HG03039 (cell line): ENCODE data around the gene PHOX2A.
"Not testable (repeated sequence)": the region's sequence is repeated elsewhere in the genome, so short reads cannot be mapped to it uniquely, and the experiment has no call there.

Source experiments
- ATAC-seq: cut with Tn5 transposase; IDR thresholded peaks from one replicate; pipeline ENCODE4 v1.9.1; 2021; ENCODE audit warnings: mild to moderate bottlenecking, moderate library complexity; ENCODE audit not compliant: unreplicated experiment

The PHOX2A gene

DNA sequence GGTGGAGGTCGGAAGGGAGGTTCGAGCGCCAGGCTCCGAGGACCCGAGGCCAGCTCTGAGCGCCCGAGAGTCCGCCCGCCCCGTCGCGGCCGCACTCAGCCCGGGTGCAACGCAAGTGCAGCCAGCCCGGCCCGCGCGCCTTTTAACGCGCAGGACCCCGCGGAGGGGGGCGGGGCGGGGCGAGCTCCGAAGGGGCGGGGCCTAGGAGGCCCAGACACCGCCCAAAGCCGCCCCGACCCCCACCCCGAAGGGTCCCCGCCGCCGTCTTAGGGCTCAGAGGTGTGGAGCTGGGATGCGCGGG is at the start of gene PHOX2A:
TSS of gene PHOX2A (minus strand) at position 117 of the 301 bp plus-strand sequence. CDS start 172 bp downstream, outside the sequence.
- ATAC-seq, result no peak

- ATAC-seq, result no peak
Measured at GRCh38 chr11:72293391-72293790, 49.4 kb upstream of the PHOX2A start.

- ATAC-seq, result no peak
Measured at GRCh38 chr11:72292106-72292785, 48.3 kb upstream of the PHOX2A start.

DNA sequence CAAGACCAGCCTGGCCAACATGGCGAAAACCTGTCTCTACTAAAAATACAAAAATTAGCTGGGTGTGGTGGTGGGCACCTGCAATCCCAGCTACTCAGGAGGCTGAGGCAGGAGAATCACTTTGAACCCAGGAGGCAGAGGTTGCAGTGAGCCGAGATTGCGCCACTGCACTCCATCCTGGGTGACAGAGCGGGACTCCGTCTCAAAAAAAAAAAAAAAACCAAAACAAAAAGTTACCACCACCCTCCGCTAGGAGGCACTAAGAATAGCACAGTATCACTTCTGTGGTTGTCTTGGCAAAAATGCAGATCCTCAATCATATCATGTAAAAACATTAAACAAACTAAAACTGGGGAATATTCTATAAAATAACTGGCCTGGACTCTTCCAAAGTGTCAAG is 46.8 kb upstream of the PHOX2A start:
- not testable (repeated sequence) for ATAC-seq

DNA sequence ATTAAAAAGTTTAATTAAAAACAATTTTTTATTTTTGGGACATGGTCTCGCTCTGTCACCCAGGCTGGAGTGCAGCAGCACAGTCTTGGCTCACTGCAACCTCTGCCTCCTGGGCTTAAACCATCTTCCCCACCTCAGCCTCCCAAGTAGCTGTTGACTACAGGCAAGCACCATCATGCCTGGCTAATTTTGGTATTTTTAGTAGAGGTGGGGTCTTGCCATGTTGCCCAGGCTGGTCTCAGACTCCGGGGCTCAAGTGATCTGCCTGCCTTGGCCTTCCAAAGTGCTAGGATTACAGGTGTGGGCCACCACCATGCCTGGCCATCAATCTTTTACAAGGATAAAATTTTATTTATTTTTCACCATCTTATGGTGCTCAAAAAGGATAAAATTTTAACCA is 43.3 kb upstream of the PHOX2A start:
- ATAC-seq, result no peak

DNA sequence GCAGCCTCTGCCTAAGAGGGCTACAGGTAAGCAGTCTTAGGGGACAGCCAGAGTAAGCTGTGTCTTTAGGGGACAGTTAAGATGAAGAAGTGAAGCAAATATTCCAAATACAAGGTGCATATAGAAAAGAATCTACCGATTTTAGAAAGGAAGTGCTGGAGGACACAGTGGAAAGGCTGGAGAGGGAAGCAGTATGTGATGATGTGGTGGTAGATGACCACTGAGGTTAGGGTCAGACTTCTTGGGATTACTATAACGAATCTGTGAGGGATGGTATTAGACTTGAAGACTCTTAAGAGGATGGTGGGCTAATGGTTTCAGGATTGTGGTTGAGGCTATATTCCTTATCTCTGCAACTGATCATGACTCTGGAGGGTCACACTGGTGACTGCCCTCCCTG is 40.0 kb upstream of the PHOX2A start:
- ATAC-seq, result no peak

GRCh38 chr11:72280726-72281315 is 36.8 kb upstream of the PHOX2A start:
- ATAC-seq, result no peak

GRCh38 chr11:72280037-72280436 is 36.1 kb upstream of the PHOX2A start:
- ATAC-seq, result no peak

DNA sequence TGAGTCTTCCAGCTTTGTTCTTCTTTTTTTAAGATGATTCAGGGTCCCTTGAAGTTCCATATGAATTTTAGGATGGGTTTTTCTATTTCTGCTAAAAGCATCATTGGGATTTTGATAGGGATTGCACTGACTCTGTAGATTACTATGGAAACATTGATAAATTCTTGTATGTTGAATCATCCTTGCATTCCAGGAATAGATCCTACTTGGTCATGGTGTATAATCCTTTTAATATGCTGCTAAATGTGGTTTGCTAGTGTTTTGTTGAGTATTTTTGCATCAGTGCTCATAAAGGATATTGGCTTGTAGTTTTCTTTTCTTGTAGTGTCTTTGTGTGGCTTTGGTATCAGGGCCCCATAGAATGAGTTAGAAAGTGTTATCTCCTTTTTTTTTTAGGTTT is 34.9 kb upstream of the PHOX2A start:
- ATAC-seq, result no peak

GRCh38 chr11:72274435-72274834 is 30.5 kb upstream of the PHOX2A start:
- no peak for ATAC-seq

DNA sequence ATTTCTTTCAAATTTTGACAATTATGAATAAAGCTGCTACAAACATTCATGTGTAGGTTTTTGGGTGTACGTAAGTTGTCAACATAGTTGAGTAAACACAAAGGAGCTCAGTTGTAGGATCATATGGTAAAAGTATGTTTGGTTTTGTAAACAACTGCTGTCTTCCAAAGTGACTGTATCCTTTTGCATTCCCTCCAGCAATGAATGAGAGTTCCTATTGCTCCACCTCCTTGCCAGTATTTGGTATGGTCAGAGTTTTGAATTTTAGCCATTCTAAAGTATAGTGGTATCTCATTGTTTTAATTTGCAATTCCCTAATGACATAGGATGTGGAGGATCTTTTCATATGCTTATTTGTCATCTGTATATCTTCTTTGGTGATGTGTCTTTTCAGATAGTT is 28.0 kb upstream of the PHOX2A start:
- no peak for ATAC-seq

GRCh38 chr11:72267956-72268617 is 24.1 kb upstream of the PHOX2A start:
- ATAC-seq, result no peak

DNA sequence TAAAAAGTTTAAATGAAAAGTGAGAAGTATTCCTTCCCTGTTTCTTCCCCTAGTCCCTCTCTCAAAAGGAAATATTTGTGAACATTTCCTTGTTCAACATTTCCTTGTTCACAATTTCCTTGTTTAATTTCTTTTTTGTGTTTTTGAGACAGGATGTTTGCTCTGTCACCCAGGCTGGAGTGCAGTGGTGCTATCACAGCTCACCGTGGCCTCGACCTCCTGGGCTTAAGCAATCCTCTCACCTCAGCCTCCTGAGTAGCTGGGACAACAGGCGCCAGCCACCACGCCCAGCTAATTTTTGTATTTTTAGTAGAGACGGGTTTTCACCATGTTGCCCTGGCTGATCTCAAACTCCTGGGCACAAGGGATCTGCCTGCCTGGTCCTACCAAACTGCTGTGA is 23.0 kb upstream of the PHOX2A start:
- not testable (repeated sequence) for ATAC-seq

- no peak for ATAC-seq
Measured at GRCh38 chr11:72265951-72266350, 22.0 kb upstream of the PHOX2A start.

DNA sequence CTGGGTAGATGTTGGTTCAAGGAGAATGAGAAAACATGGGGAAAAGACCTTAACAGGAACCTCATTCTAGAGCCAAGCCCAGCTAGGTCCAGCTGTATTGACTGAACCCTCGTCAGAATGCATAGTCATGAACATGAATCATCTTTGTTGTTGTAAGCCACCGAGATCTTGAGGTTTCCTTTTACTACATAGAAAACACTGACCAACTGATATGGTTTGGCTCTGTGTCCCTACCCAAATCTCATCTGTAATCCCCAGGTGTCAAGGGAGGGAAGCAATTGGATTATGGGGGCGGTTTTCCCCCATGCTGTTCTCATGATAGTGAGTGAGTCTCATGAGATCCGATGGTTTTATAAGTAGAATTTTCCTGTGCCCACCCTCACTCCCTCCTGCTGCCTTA is 19.4 kb upstream of the PHOX2A start:
- ATAC-seq, result no peak

GRCh38 chr11:72260574-72260973 is 16.6 kb upstream of the PHOX2A start:
- ATAC-seq, result no peak

- ATAC-seq, result no peak
Measured at GRCh38 chr11:72259490-72259889, 15.5 kb upstream of the PHOX2A start.

DNA sequence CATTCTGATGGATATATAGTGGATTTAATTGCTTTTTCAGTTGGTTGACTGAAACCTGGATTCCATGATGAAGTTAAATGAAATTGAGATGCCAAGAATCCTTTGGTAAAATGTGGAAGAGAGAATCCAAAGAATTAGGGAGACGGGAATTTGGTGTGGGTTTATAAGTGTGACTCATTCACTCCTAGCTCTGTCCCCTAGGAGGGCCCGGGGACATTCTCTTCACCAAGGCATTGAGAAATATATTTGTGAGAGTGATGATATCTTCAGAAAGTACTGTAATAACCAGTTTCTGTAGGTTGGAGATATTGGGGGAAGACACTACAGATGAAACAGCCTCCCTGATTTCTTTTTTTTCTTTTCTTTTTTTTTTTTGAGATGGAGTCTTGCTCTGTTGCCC is 13.6 kb upstream of the PHOX2A start:
- no peak for ATAC-seq

- no peak for ATAC-seq
Measured at GRCh38 chr11:72254299-72254993, 10.5 kb upstream of the PHOX2A start.

DNA sequence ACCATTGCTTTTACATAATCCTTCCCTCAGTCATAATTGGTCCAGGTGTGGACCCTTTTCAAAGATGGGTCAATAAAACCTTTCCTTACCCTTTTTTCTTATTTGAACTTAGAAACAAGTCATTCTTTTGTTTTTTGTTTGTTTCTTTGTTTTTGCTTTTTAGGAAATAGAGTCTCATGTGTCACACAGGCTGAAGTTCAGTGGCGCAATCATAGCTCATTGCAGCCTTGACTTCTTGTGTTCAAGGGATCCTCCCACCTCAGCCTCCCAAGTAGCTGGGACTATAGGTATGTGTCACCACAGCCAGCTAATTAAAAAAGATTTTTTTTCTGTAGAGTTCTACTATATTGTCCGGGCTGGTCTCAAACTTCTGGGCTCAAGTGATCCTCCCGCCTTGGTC is 9.4 kb upstream of the PHOX2A start:
- ATAC-seq, result no peak

GRCh38 chr11:72251614-72252013 is 7.6 kb upstream of the PHOX2A start:
- ATAC-seq, result no peak
